ENCODE data around the gene HOXB1. TPM values are rescaled to one million over a fixed set of nuclear protein-coding genes. Genes with fewer than 3 reads are reported as not detected.

HOXB1 gene
- total and polyA plus RNA-seq, 2 donors (not counting 3 experiments of a cell fraction or from before 2014, with no cell fraction given), result not detected

- Histone ChIP-seq H3K9ac (replicated peaks; ENCODE audit: extremely low read depth, insufficient read depth, low read length) (peak overlapping the region; percentile 55), H3K4me1 (ENCODE audit: control insufficient read depth, extremely low read depth, insufficient read depth, low read length) (peaks cover 57% of the 10 kb centered on the region), H4K20me1 (replicated peaks; ENCODE audit: control insufficient read depth, extremely low read depth, insufficient read depth, low read length) (no peaks in the 10 kb centered on the region), H3K79me2 (ENCODE audit: control insufficient read depth, insufficient read depth, low read length) (peaks cover 93% of the 10 kb centered on the region), H3K4me3 (replicated peaks in 1 of 3; ENCODE audit: insufficient read depth in 1 of 3, low read depth in 1 of 3, low read length in 3 of 3) (peak overlapping the region; percentile 51 to 69 (median 67)), H3K27ac (ENCODE audit: insufficient read depth, low read depth, low read length) (peak overlapping the region; percentile 71), H3K27me3 (ENCODE audit: control insufficient read depth in 2 of 2, insufficient read depth in 2 of 2, low read length in 2 of 2) (no peaks in the 10 kb centered on the region), H3K9me3 (replicated peaks; ENCODE audit: control insufficient read depth, insufficient read depth, low read length) (no peaks in the 10 kb centered on the region), H2AFZ (ENCODE audit: low read depth, low read length) (no peak overlapping the region), H3K9me1 (replicated peaks; ENCODE audit: control insufficient read depth, extremely low read depth, insufficient read depth, low read length) (no peaks in the 10 kb centered on the region), H3K4me2 (ENCODE audit: insufficient read depth, low read length) (peak overlapping the region; percentile 89), H3K36me3 (ENCODE audit: control insufficient read depth in 2 of 2, extremely low read depth in 1 of 2, insufficient read depth in 2 of 2, low read length in 2 of 2) (peaks cover 0 to 2% of the 10 kb centered on the region in 2 experiments)
- BruUV-seq (replicated peaks), result no TSS peak
- intact Hi-C loops (cut with micrococcal nuclease), result no loop called here
- no peak for TF ChIP-seq POLR2A (IDR thresholded peaks at IDR 0.05; ENCODE audit: low read depth, low read length)
- TF ChIP-seq FOS (IDR thresholded peaks at IDR 0.05; ENCODE audit: borderline replicate concordance, insufficient read depth, low read length), result no peak
- no peak for TF ChIP-seq MYC (IDR thresholded peaks at IDR 0.05; ENCODE audit: low read depth, low read length)
- no peak for TF ChIP-seq POLR2AphosphoS5 (IDR thresholded peaks at IDR 0.05; ENCODE audit: insufficient read depth, low read depth, low read length)
- no peak for FAIRE-seq
- CTCF ChIA-PET, result interaction anchor here (0.6 to 1.2 kb wide), 4 partner anchors 12 to 229 kb away, joined by 3 to 6 read pairs (median 3); no protein-coding TSS in a partner anchor
- dilution Hi-C loops (cut with MboI; ENCODE audit: extremely low pct_ligation_motif_present, low sequenced_read_pairs), result no loop called here
- peak; percentile 77 for DNase-seq (ENCODE audit: low read depth, low spot score)
- POLR2A ChIA-PET, result interaction anchor here (0.7 kb wide), 1 partner anchor 13 kb away, joined by 6 read pairs; no protein-coding TSS in a partner anchor
Observed at GRCh38 chr17:48579471-48579759, 48.6 kb upstream of the HOXB1 start.

DNA sequence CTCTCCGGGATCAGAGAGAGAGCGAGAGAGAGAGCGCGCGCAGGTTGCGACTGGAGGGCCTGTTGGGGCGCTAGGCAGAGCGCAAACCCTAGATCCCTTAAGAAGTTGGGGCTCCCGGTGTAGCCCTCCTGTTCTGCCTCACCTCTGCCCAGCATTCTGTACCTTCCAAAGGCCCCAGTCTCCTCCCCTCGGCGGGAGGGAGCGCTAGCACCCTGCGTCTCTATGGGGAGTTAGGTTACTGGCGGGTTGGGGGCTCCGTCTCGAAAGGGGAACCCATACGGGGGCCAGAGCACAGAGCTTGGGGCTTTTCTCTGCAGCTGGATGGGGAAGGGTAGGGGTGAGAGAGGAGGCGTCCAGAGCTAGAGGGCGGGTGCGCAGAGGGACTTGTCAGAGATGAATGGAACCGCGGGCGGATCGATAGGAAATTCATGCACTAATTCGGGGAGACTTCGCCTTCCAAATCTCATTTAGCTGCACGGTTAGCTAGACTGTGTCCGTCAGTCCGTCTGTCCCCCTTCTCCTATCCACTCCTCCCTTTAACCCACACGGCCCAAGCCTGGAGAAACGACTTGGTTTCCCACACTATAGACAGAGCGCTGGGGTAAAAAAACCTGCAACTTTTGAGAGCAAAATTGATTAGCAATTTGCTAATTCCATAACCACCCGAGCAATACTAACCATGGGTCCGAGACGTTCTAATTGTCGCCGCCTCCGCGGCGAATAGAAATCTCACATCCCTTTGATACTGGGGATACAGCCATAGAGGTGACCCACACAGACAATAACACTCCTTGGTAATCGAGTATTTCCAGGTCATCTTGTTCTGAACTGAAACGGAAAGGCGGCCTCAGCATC is 48.0 kb upstream of the HOXB1 start:
- Histone ChIP-seq H3K36me3 (ENCODE audit: control insufficient read depth in 2 of 2, extremely low read depth in 1 of 2, insufficient read depth in 2 of 2, low read length in 2 of 2) (peaks cover 0 to 2% of the 10 kb centered on the region in 2 experiments), H3K4me2 (ENCODE audit: insufficient read depth, low read length) (peak overlapping the region; percentile 89), H3K9me3 (replicated peaks; ENCODE audit: control insufficient read depth, insufficient read depth, low read length) (no peaks in the 10 kb centered on the region), H3K4me1 (ENCODE audit: control insufficient read depth, extremely low read depth, insufficient read depth, low read length) (peaks cover 62% of the 10 kb centered on the region), H2AFZ (ENCODE audit: low read depth, low read length) (no peak overlapping the region), H3K9me1 (replicated peaks; ENCODE audit: control insufficient read depth, extremely low read depth, insufficient read depth, low read length) (no peaks in the 10 kb centered on the region), H3K4me3 (replicated peaks in 1 of 3; ENCODE audit: insufficient read depth in 1 of 3, low read depth in 1 of 3, low read length in 3 of 3) (peak overlapping the region; percentile 51 to 69 (median 67)), H3K27me3 (ENCODE audit: control insufficient read depth in 2 of 2, insufficient read depth in 2 of 2, low read length in 2 of 2) (no peaks in the 10 kb centered on the region), H3K9ac (replicated peaks; ENCODE audit: extremely low read depth, insufficient read depth, low read length) (peak overlapping the region; percentile 55), H3K79me2 (ENCODE audit: control insufficient read depth, insufficient read depth, low read length) (peaks cover 93% of the 10 kb centered on the region), H4K20me1 (replicated peaks; ENCODE audit: control insufficient read depth, extremely low read depth, insufficient read depth, low read length) (no peaks in the 10 kb centered on the region), H3K27ac (ENCODE audit: insufficient read depth, low read depth, low read length) (peak overlapping the region; percentile 71)
- TF ChIP-seq POLR2A (IDR thresholded peaks at IDR 0.05; ENCODE audit: low read depth, low read length) (peak; percentile 2), FOS (IDR thresholded peaks at IDR 0.05; ENCODE audit: borderline replicate concordance, insufficient read depth, low read length) (no peak)
- intact Hi-C loops (cut with micrococcal nuclease), result no loop called here
- BruUV-seq (replicated peaks), result TSS peak; percentile 20
- FAIRE-seq, result peak; percentile 91
- ChIA-PET CTCF (interaction anchor here (0.6 to 1.4 kb wide), 3 partner anchors 9 to 23 kb away, joined by 3 read pairs; no protein-coding TSS in a partner anchor), POLR2A (interaction anchor here (0.7 to 0.8 kb wide), 2 partner anchors 23 to 32 kb away, joined by 3 to 4 read pairs; no protein-coding TSS in a partner anchor)
- no peak for DNase-seq (ENCODE audit: low read depth, low spot score)
- dilution Hi-C loops (cut with MboI; ENCODE audit: extremely low pct_ligation_motif_present, low sequenced_read_pairs), result no loop called here
